Spleen (tissue), 11 donors: Measurements from ENCODE around the gene CSNK1A1. TPM values are rescaled to one million over a fixed set of nuclear protein-coding genes. Genes with fewer than 3 reads are reported as not detected.

Source experiments
- DNase-seq: peaks from one replicate; pipeline ENCODE4 v3.0.0-alpha.2; 2020
- H3K27ac ChIP-seq, 8 donors: fragments of 200-600 bp; sonication (generic) in 7 of 8; 1 replicate in 4 of 8; 2 replicates in 4 of 8; pipeline versions ENCODE4 v1.5.0 to v1.8.0; 2016 to 2021; ENCODE audit warnings: inconsistent platforms in 4 of 8, mild to moderate bottlenecking in 4 of 8, moderate library complexity in 1 of 8
- H3K27me3 ChIP-seq, 7 donors: fragments of 200-600 bp; sonication (generic) in 6 of 7; replicated peaks in 1 of 7; 1 replicate in 4 of 7; 2 replicates in 3 of 7; pipeline versions ENCODE4 v1.5.0 to v1.8.0; 2016 to 2021; ENCODE audit warnings: inconsistent platforms in 3 of 7, mild to moderate bottlenecking in 1 of 7
- H3K36me3 ChIP-seq, 6 donors: fragments of 200-600 bp; sonication (generic) in 5 of 6; 1 replicate in 4 of 6; 2 replicates in 2 of 6; pipeline versions ENCODE4 v1.5.0 to v1.8.0; 2016 to 2021; ENCODE audit warnings: inconsistent platforms in 2 of 6
- H3K4me1 ChIP-seq, 6 donors: fragments of 200-600 bp; sonication (generic) in 5 of 6; 1 replicate in 3 of 6; 2 replicates in 3 of 6; pipeline versions ENCODE4 v1.5.0 to v1.8.0; 2016 to 2021; ENCODE audit warnings: inconsistent platforms in 3 of 6
- H3K4me3 ChIP-seq, 8 donors: fragments of 200-600 bp; sonication (generic) in 7 of 8; 1 replicate in 4 of 8; 2 replicates in 4 of 8; pipeline versions ENCODE4 v1.5.0 to v1.8.0; 2016 to 2021; ENCODE audit warnings: inconsistent platforms in 4 of 8, mild to moderate bottlenecking in 4 of 8, moderate library complexity in 2 of 8
- H3K9me3 ChIP-seq, 8 donors: fragments of 200-600 bp; sonication (generic) in 7 of 8; 1 replicate in 4 of 8; 2 replicates in 4 of 8; pipeline versions ENCODE4 v1.5.0 to v1.8.0; 2016 to 2021; ENCODE audit warnings: inconsistent platforms in 4 of 8
- POLR2A ChIP-seq, 3 donors: fragments of 450-650 bp; IDR thresholded peaks; one replicate each; pipeline ENCODE4 v1.5.1; 2017; ENCODE audit warnings: antibody characterized with exemption in 3 of 3, mild to moderate bottlenecking in 1 of 3
- POLR2AphosphoS5 ChIP-seq, 3 donors: sonication (generic); formaldehyde crosslinking; IDR thresholded peaks; one replicate each; pipeline ENCODE4 v1.5.1; 2017; ENCODE audit warnings: antibody characterized with exemption in 3 of 3
- WGBS, 5 donors: extraction: QIAGEN DNeasy Blood & Tissue Kit in 3 of 5; methylation state at CpG; one replicate each; pipeline versions ENCODE4 v1.1.5 to v1.1.7; 2013 to 2018; 5-methylcytosine and 5-hydroxymethylcytosine counted together
- intact Hi-C: fragments of 100-400 bp; cut with DNase I; formaldehyde crosslinking; loops from one replicate; pipeline ENCODE4 v1.15.0; 2023; ENCODE audit warnings: low total_unique reads
- polyA plus RNA-seq, 3 donors: library from polyadenylated mRNA; stranded (reverse); fragments of 200-250 nt; gene quantifications; one replicate each; pipeline ENCODE4 v1.2.1, GENCODE V29; 2013
- total RNA-seq, 7 donors: library from RNA; depleted of rRNA in 3 of 7; stranded (reverse); fragments of >200 nt in 3 of 7; fragmentation: NEBNext Ultra II Directional in 4 of 7; extraction: Animal tissue kit (Norgen Biotek cat#: 25700) in 4 of 7; gene quantifications; one replicate each; pipeline versions ENCODE4 v1.1.0 to v1.2.1, GENCODE V29; 2016 to 2021
- TF ChIP-seq, protein P1 (sequence below), 11 experiments: fragments of 200-600 bp in 7 of 11; fragments of 450-650 bp in 4 of 11; sonication (generic) in 4 of 11; IDR thresholded peaks in 8 of 11; conservative IDR thresholded peaks in 3 of 11; 1 replicate in 7 of 11; 2 replicates in 4 of 11; pipeline versions ENCODE4 v1.4.0 to v1.8.0; 2016 to 2021; ENCODE audit warnings: antibody characterized with exemption in 11 of 11, inconsistent platforms in 4 of 11, mild to moderate bottlenecking in 1 of 11
- donor health status: healthy with polysubstance abuse.
- donor health status: DM: no; HTN: no; CAD: no; lungs with moderate emphysema.
- donor health status: DM: no; HTN: no; CAD: no.
- donor health status: Bipolar disorder and iron deficiency.
- donor health status: healthy.
- donor health status: DM: no; HTN: no; CAD: no.
- donor health status: DM: yes; HTN: yes; CAD: no.

The CSNK1A1 gene
- total and polyA plus RNA-seq, 10 donors = 31.9 to 223 (median 185) TPM

DNA sequence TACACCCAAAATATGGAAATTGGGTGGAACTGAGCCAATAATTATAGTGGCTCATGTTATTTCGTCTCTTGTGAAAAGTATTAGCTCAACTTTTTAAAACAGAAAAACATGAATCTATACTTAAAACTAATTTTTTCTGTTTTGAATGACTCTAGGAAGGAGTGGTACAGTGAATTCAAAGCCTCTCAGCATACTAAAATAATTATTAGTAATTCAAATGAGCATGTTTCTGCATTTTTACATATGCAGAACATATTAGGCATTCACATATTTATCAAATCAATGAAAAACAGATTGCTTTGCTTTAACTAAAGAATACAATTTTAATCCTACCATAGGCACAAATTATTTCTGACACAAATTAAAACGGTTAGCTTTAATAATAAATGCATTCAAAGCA is 54.3 kb downstream of the CSNK1A1 start:
- no peaks in the 10 kb centered on the region for H3K27me3 ChIP-seq
- DNase-seq = no peak
- no peaks in the 10 kb centered on the region for H3K9me3 ChIP-seq
- peaks cover 0 to 5% (median 0%) of the 10 kb centered on the region in 6 donors for H3K4me1 ChIP-seq
- 71 to 86% (median 83%) methylated on average over 2 of the region's 2 CpGs for WGBS, 5 donors
- H3K36me3 ChIP-seq = peaks cover 5 to 98% (median 64%) of the 10 kb centered on the region in 6 donors
- TF ChIP-seq POLR2AphosphoS5 (IDR thresholded peaks at IDR 0.05) = no peak
- TF ChIP-seq POLR2A (IDR thresholded peaks at IDR 0.05) = no peak
- TF ChIP-seq, protein P1, sequence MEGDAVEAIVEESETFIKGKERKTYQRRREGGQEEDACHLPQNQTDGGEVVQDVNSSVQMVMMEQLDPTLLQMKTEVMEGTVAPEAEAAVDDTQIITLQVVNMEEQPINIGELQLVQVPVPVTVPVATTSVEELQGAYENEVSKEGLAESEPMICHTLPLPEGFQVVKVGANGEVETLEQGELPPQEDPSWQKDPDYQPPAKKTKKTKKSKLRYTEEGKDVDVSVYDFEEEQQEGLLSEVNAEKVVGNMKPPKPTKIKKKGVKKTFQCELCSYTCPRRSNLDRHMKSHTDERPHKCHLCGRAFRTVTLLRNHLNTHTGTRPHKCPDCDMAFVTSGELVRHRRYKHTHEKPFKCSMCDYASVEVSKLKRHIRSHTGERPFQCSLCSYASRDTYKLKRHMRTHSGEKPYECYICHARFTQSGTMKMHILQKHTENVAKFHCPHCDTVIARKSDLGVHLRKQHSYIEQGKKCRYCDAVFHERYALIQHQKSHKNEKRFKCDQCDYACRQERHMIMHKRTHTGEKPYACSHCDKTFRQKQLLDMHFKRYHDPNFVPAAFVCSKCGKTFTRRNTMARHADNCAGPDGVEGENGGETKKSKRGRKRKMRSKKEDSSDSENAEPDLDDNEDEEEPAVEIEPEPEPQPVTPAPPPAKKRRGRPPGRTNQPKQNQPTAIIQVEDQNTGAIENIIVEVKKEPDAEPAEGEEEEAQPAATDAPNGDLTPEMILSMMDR (IDR thresholded peaks at IDR 0.05 in 8 of 11, conservative IDR thresholded peaks at IDR 0.05 in 3 of 11) = no peak
- intact Hi-C loops = no loop called here
- H3K27ac ChIP-seq = peak overlapping the region in 2 of 8 donors; percentile 6 to 25
- no peak overlapping the region for H3K4me3 ChIP-seq

GRCh38 chr5:149496166-149496565 is 55.1 kb downstream of the CSNK1A1 start:
- TF ChIP-seq POLR2AphosphoS5 (IDR thresholded peaks at IDR 0.05) = no peak
- TF ChIP-seq POLR2A (IDR thresholded peaks at IDR 0.05) = no peak
- TF ChIP-seq, protein P1 (IDR thresholded peaks at IDR 0.05 in 8 of 11, conservative IDR thresholded peaks at IDR 0.05 in 3 of 11) = no peak
- WGBS, 5 donors = 74 to 96% (median 86%) methylated on average over 1 of the region's 1 CpG
- H3K9me3 ChIP-seq = no peaks in the 10 kb centered on the region
- peaks cover 0 to 5% (median 0%) of the 10 kb centered on the region in 6 donors for H3K4me1 ChIP-seq
- H3K27ac ChIP-seq = peak overlapping the region in 1 of 8 donors; percentile 6
- peaks cover 5 to 90% (median 57%) of the 10 kb centered on the region in 6 donors for H3K36me3 ChIP-seq
- no peak for DNase-seq
- H3K27me3 ChIP-seq = no peaks in the 10 kb centered on the region
- H3K4me3 ChIP-seq = no peak overlapping the region
- intact Hi-C loops = no loop called here

DNA sequence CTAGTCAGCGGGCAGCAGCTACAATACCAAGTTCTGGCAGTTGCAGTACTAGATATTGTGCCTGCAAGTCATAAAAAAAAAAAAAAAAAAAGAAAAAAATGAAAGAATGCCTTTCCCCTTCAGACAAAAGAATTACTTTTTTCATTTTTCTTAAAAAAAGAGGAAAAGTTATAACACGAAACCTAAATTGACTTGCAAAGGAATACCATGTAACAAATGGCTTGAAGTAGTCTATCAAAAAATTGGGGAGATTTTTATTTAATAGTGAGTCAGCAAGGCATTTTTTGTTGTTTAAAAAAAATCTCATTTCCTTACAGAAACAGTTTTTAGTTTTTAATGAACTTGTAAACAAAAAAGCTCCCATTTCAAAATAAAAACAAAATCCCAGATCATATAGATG is 55.6 kb downstream of the CSNK1A1 start:
- H3K36me3 ChIP-seq = peaks cover 5 to 86% (median 52%) of the 10 kb centered on the region in 6 donors
- no peak overlapping the region for H3K27ac ChIP-seq
- no peak overlapping the region for H3K4me3 ChIP-seq
- TF ChIP-seq, protein P1 (IDR thresholded peaks at IDR 0.05 in 8 of 11, conservative IDR thresholded peaks at IDR 0.05 in 3 of 11) = no peak
- TF ChIP-seq POLR2A (IDR thresholded peaks at IDR 0.05) (no peak), POLR2AphosphoS5 (IDR thresholded peaks at IDR 0.05) (no peak)
- H3K27me3 ChIP-seq = no peaks in the 10 kb centered on the region
- intact Hi-C loops = no loop called here
- H3K9me3 ChIP-seq = no peaks in the 10 kb centered on the region
- peaks cover 0 to 5% (median 0%) of the 10 kb centered on the region in 6 donors for H3K4me1 ChIP-seq
- no peak for DNase-seq
- 87 to 95% (median 93%) methylated on average over 2 of the region's 2 CpGs for WGBS, 5 donors

GRCh38 chr5:149493316-149493715 is 57.9 kb downstream of the CSNK1A1 start:
- no peaks in the 10 kb centered on the region for H3K9me3 ChIP-seq
- intact Hi-C loops = no loop called here
- DNase-seq = no peak
- no peak overlapping the region for H3K4me3 ChIP-seq
- peaks cover 5 to 62% (median 31%) of the 10 kb centered on the region in 6 donors for H3K36me3 ChIP-seq
- H3K27me3 ChIP-seq = no peaks in the 10 kb centered on the region
- peaks cover 0 to 15% (median 1%) of the 10 kb centered on the region in 6 donors for H3K4me1 ChIP-seq
- no peak overlapping the region for H3K27ac ChIP-seq
- 93 to 99% (median 99%) methylated on average over 2 of the region's 2 CpGs for WGBS, 5 donors
- TF ChIP-seq POLR2AphosphoS5 (IDR thresholded peaks at IDR 0.05) = no peak
- TF ChIP-seq, protein P1 (IDR thresholded peaks at IDR 0.05 in 8 of 11, conservative IDR thresholded peaks at IDR 0.05 in 3 of 11) = no peak
- TF ChIP-seq POLR2A (IDR thresholded peaks at IDR 0.05) = no peak
